ENCODE measurements around the gene HSPB8.

The HSPB8 gene

GRCh38 chr12:119183942-119184695 is 5.4 kb downstream of the HSPB8 start:
- H3K4me3 ChIP-seq (ENCODE audit: low read depth, low read length): no peak overlapping the region
- no peak for TF ChIP-seq CTCF (IDR thresholded peaks at IDR 0.05; ENCODE audit: borderline replicate concordance, insufficient read depth, low read depth, low read length)

DNA sequence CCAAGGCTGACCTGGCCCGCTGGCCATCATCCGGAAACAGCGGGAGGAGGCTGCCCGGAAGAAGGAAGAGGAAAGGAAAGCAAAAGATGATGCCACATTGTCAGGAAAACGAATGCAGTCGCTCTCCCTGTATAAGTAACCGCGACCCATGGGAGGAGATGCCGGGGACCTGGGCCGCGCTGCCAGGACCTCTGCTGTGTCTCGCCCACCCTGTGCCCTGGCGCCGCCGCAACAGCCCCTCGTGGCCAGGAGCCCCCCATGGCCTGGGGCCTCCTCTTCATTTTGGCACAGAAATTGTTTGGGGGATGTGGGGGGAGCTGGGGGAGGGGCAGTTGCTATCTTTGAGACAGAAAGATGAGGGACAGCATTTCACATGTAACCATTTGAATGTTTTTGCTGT is 16.5 kb downstream of the HSPB8 start:
- no peak overlapping the region for H3K4me3 ChIP-seq (ENCODE audit: low read depth, low read length)
- no peak for TF ChIP-seq CTCF (IDR thresholded peaks at IDR 0.05; ENCODE audit: borderline replicate concordance, insufficient read depth, low read depth, low read length)

DNA sequence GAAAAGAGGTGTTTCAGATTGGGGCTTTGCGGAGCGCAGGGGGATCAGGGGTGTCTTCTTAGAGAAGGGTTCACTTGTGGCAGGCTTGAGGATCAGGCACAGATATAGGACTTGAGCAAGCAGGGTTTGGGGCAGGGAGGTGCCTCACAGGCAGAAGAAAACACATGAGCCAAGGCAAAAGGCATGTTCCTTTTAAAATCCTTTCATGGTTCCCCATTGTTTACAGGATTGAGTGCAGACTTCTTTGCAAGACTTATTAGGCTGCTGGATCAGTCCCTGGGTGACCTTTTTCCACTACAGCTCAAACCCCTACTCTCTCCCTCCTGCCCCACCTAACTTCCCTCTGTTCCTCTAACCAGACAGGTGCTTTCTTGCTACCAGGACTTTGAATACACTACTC is 19.7 kb downstream of the HSPB8 start:
- H3K4me3 ChIP-seq (ENCODE audit: low read depth, low read length): no peak overlapping the region
- TF ChIP-seq CTCF (IDR thresholded peaks at IDR 0.05; ENCODE audit: borderline replicate concordance, insufficient read depth, low read depth, low read length): no peak

GRCh38 chr12:119200601-119201000 is 21.9 kb downstream of the HSPB8 start:
- TF ChIP-seq CTCF (IDR thresholded peaks at IDR 0.05; ENCODE audit: borderline replicate concordance, insufficient read depth, low read depth, low read length): no peak
- no peak overlapping the region for H3K4me3 ChIP-seq (ENCODE audit: low read depth, low read length)

GRCh38 chr12:119201789-119202543 is 23.2 kb downstream of the HSPB8 start:
- H3K4me3 ChIP-seq (ENCODE audit: low read depth, low read length): no peak overlapping the region
- TF ChIP-seq CTCF (IDR thresholded peaks at IDR 0.05; ENCODE audit: borderline replicate concordance, insufficient read depth, low read depth, low read length): no peak

- H3K4me3 ChIP-seq (ENCODE audit: low read depth, low read length): no peak overlapping the region
- no peak for TF ChIP-seq CTCF (IDR thresholded peaks at IDR 0.05; ENCODE audit: borderline replicate concordance, insufficient read depth, low read depth, low read length)
Observed at GRCh38 chr12:119202544-119202943, 23.8 kb downstream of the HSPB8 start.

- H3K4me3 ChIP-seq (ENCODE audit: low read depth, low read length): no peak overlapping the region
- no peak for TF ChIP-seq CTCF (IDR thresholded peaks at IDR 0.05; ENCODE audit: borderline replicate concordance, insufficient read depth, low read depth, low read length)
Observed at GRCh38 chr12:119204131-119204530, 25.4 kb downstream of the HSPB8 start.
